T47D (cell line): Measurements from ENCODE around the gene IGSF22.

Experiments used
- DNase-seq, 2 experiments: peaks; one replicate each; pipeline versions ENCODE4 v3.0.0 to v3.0.0-alpha.2; 2011 to 2012; ENCODE audit warnings: low read depth in 1 of 2, low spot score in 1 of 2
- JUND ChIP-seq: IDR thresholded peaks from 2 replicates; pipeline ENCODE4 v1.6.1; 2012; ENCODE audit warnings: low read depth
- in situ Hi-C: cut with HindIII; loops from 2 replicates; pipeline ENCODE4 v1.10.0; 2016; ENCODE audit warnings: low sequenced_read_pairs, low pct_unique_long_range_greater_than_20kb

The IGSF22 gene

DNA sequence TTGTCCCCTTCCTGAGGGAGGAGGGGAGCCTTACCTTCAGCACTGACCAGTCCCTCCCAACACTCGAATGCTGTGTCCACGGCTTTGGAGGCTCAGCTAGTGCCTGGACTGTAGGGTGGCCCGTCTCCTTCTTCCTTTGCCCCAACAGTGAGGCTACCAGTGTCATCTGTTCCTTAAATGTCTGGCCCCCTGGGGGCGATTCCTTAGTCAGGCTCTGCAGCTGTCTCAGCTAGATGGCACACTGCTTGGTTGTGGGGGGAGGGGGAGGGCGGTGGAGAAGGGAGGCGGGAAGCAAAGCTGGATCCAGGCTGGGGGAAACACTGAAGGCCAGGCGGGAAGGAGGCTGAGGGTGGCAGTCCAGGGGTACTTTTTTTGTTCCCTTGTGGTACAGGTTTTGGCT lies at the start of gene IGSF22:
TSS of gene IGSF22 (minus strand) at position 149 of the 400 bp plus-strand sequence. CDS start 1,952 bp downstream, outside the sequence.
- TF ChIP-seq JUND, result no peak
- no peak for DNase-seq
- in situ Hi-C loops, result no loop called here

- DNase-seq, result no peak
- no peak for TF ChIP-seq JUND
- in situ Hi-C loops, result no loop called here
Observed at GRCh38 chr11:18774801-18775200, 48.8 kb upstream of the IGSF22 start.

DNA sequence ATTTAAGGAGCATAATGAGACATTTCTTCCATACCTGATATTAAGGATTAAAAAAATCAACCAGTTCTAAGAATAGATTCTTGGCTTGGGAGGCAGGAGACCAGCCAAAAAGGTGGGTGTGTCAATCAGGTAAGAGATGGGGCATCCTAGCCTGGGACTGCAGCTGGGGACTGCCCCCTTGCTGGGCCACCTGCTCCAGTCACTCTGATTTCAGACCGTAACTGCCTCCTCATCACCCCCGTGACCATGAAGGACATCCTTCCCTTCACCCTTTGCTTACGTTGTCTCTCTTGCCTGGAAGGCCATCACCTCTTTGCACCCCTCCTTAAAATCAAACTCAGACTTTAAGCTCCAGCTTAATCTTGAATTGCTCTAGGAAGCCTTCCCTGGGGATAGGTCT lies 47.7 kb upstream of the IGSF22 start:
- no peak for DNase-seq
- in situ Hi-C loops, result no loop called here
- TF ChIP-seq JUND, result no peak

- in situ Hi-C loops, result no loop called here
- DNase-seq, result no peak
- TF ChIP-seq JUND, result no peak
Observed at GRCh38 chr11:18773104-18773503, 47.1 kb upstream of the IGSF22 start.

GRCh38 chr11:18772211-18772610 lies 46.2 kb upstream of the IGSF22 start:
- no peak for TF ChIP-seq JUND
- DNase-seq, result no peak
- in situ Hi-C loops, result no loop called here

GRCh38 chr11:18771266-18772035 lies 45.5 kb upstream of the IGSF22 start:
- in situ Hi-C loops, result no loop called here
- no peak for DNase-seq
- no peak for TF ChIP-seq JUND

- DNase-seq, result no peak
- TF ChIP-seq JUND, result no peak
- in situ Hi-C loops, result no loop called here
Observed at GRCh38 chr11:18770479-18771125, 44.6 kb upstream of the IGSF22 start.

DNA sequence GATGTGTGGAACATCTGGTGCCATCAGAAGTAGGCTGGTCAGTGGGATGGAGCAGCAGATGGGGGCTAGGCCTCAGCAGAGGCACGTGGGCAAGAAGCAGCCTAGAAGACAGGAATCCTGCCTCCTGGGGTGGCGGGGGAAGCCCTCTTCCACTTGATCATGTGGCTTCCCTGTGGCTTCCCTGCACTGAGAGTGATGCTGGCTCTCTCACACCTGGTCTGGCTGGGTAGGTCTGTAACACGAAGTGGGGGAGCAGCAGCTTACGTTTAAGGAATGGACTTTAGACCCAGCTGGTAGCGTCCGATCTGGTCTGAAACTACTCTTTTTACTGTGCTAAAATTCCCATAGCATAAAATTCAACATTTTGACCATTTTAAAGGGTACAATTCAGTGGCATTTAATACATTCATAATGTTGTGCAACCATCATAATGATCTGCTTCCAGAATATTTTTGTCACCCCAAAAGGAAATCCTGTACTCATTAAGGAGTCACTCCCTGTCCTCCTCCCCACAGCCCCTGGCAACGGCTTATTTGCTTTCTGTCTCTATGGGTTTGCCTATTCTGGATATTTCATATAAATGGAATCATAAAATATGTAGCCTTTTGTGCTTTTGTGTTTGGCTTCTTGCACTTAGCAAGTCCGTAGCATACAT lies 43.9 kb upstream of the IGSF22 start:
- in situ Hi-C loops, result no loop called here
- TF ChIP-seq JUND, result no peak
- DNase-seq, result no peak

- TF ChIP-seq JUND, result no peak
- in situ Hi-C loops, result no loop called here
Observed at GRCh38 chr11:18768978-18769377, 43.0 kb upstream of the IGSF22 start.

DNA sequence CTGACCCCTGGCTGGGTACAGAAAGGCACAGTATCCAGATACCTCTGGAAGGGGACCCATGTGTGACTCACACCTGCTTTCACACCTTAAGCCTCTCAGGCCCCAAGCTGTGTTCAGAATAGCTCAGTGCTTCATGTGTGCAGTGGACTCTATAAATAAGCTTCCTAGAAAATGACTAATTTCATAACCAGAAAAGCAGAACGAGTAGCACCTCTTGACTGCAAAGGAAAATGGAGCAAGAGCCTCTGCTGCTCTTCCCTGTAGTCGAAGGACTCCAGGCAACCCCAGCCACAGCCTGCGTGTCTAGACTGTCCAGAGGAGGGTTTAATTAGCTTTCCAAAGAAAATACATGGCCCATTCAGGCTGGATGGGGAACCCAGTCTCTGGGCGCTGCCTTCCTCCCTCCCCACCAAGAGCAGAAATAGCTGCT lies 42.5 kb upstream of the IGSF22 start:
- in situ Hi-C loops, result no loop called here
- no peak for DNase-seq
- TF ChIP-seq JUND, result no peak

More at GRCh38 chr11:18768978-18769377, 43.0 kb upstream of the IGSF22 start:
- no peak for DNase-seq

GRCh38 chr11:18766015-18766414 lies 40.0 kb upstream of the IGSF22 start:
- TF ChIP-seq JUND, result no peak
- no peak for DNase-seq
- in situ Hi-C loops, result no loop called here

DNA sequence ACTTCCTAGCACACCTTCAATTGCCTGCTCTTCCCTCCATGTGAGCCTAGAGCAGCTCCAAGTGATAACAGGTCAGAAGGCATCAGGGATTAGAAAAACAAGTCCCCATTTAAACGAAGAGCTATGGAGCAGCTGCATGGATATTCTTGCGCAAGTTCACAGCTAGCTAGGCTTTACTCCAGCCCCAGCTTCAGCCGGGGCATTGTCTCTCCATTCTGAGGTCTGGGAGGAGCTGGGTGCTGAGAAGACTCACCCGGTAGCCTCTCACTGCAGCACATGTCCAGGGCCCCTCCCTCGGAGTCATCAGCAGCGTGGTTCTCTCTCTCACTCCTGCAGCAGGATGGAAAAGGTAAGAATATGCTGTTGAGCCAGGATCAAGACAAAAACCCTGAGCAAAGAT lies 39.6 kb upstream of the IGSF22 start:
- no peak for DNase-seq
- TF ChIP-seq JUND, result no peak
- in situ Hi-C loops, result no loop called here

DNA sequence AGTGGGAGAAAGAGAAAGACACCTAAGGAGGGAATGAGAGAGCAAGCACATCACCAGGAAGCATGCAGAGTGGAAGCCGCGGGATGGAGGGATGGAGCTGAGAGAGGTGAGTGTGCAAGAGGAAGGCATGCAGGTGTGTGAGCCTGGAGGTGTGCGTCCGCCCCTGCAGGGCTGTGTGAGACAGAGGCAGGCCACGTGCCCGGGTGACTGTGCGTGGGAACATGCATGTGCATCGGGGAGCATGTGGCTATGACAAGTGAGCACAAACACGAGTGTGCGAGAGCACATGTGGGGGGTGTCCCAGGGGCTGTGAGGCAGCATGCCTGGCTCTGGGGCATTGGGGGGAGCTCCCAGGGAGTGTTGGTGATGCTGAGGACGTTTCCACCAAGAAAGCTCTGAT lies 35.8 kb upstream of the IGSF22 start:
- no peak for TF ChIP-seq JUND
- no peak for DNase-seq
- in situ Hi-C loops, result no loop called here
